GM23338 (cell line): Measurements from ENCODE around the gene YY1AP1.

Experiments
- CTCF ChIP-seq, 2 experiments: fragments of 200-600 bp in 1 of 2; sonication (generic) in 1 of 2; conservative IDR thresholded peaks; 2 replicates each; pipeline versions ENCODE4 v1.5.1 to v1.6.1; 2016 to 2017; ENCODE audit warnings: antibody characterized with exemption in 2 of 2, low read depth in 2 of 2, mild to moderate bottlenecking in 2 of 2, moderate library complexity in 1 of 2
- POLR2AphosphoS5 ChIP-seq: IDR thresholded peaks from 2 replicates; pipeline ENCODE4 v1.6.1; 2016; ENCODE audit warnings: antibody characterized with exemption, low read depth

- TF ChIP-seq CTCF (conservative IDR thresholded peaks at IDR 0.05; ENCODE audit: low read depth in 2 of 2) (no peak), POLR2AphosphoS5 (no peak)
These were observed 36.5 kb downstream of the YY1AP1 start for GRCh38 chr1:155651861-155652661.
